SK-N-MC (cell line): ENCODE results near the gene CDKAL1.

ENCODE experiments used
- EZH2 ChIP-seq: fragments of 200-600 bp; sonication (generic); IDR thresholded peaks from one replicate; pipeline ENCODE4 v1.6.1; 2017; ENCODE audit warnings: antibody characterized with exemption
- POLR2AphosphoS5 ChIP-seq: IDR thresholded peaks from 2 replicates; pipeline ENCODE4 v1.6.1; 2012; ENCODE audit warnings: mild to moderate bottlenecking, low read depth, low read length, borderline replicate concordance

DNA sequence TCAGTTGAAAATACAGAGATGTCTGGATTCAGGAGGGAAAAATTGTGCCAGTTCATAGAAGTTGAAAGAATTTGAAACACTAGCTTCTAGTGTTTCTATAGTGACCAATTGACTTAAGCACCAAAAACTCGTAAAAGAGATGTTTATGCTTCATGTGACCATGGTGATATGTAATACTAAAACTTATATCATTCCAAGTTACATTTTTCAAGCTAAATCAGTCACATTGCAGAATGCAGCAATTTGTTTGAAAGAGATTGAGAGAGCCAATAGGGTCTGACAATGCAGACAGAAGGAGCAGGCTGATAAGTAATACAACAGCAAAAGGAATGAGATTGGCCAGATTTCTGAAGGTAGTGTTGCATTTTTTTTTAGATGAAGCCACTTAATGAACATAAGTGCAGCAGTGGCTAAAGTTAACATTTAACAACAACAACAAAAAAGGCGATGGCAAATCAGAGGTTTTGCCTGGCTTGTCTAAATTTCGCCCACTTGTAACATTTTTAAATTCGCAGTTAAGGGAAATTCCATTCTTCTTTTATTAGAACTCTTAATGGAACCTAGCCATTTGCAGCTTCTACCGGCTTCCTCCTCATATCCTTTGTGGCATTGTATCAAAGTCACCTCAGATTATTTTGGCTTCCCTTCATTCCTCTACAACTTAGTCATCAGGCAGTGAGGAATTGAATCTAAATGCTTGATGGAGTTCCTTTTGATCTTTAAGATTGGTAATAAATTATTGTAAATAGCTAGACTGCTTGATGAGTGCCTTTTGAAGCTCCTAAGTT lies 575.3 kb downstream of the CDKAL1 start:
- TF ChIP-seq EZH2 (no peak), POLR2AphosphoS5 (no peak)
